KBM-7 (cell line): ENCODE data around the gene AACS.

ENCODE experiments used
- DNase-seq: peaks from one replicate; pipeline ENCODE4 v3.0.0-alpha.2; 2015
- in situ Hi-C: fragments of 300-500 bp; cut with MboI; formaldehyde crosslinking; loops from 2 replicates; pipeline ENCODE4 v1.14.3; 2020; ENCODE audit warnings: low sequenced_read_pairs, low pct_unique_long_range_greater_than_20kb, mixed read lengths

Gene AACS

GRCh38 chr12:125191361-125192087, 126.3 kb downstream of the AACS start:
- no peak for DNase-seq
- in situ Hi-C loops, result no loop called here

- in situ Hi-C loops, result no loop called here
These were observed 127.5 kb downstream of the AACS start for GRCh38 chr12:125192690-125193221.

More at GRCh38 chr12:125192690-125193221, 127.5 kb downstream of the AACS start:
- DNase-seq, result no peak
